HG03135 (cell line): Measurements from ENCODE around the gene XPNPEP1.

Experiments
- ATAC-seq: cut with Tn5 transposase; IDR thresholded peaks from one replicate; pipeline ENCODE4 v1.9.1; 2021; ENCODE audit warnings: mild to moderate bottlenecking, moderate library complexity; ENCODE audit not compliant: unreplicated experiment

XPNPEP1 gene

DNA sequence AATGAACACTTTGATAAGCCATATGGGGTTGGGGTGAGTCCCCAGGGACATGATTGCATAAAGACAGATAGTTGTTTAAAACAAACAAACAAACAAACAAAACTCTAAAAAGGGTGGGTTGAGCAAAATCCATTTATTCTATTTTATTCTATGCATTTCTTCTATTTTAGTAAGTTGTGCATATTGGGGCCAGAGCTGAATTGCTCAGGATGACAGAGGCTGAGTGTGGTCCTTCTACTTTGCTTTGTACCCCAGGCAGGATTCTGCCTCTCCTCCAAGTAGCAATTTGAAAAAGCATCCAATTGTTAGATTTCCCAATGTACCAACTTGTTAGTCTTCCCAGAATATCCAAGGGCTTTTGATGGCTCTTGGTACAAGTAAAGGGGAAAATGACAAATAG is 29.2 kb upstream of the XPNPEP1 start:
- ATAC-seq: no peak

GRCh38 chr10:109947111-109947920 is 24.0 kb upstream of the XPNPEP1 start:
- ATAC-seq: no peak

DNA sequence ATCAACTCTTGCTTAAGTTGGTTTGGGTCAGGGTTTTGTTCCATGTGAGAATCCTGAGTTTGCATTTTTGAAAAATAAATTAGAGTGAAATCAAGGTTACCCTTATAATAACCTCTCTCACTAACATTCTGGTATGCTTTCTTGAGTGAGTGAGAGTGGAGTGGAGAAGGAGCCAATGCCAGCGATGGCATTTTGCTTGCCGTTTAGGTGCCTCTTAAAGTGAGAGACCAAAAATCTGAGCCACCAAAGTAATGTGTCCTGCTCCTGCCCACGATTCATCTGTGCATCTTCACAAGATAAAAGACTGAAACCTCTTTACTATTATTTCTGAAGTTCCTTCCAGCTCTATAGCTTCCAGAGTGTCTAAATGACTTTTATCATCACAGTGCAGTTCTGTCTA is 23.4 kb upstream of the XPNPEP1 start:
- ATAC-seq: no peak

DNA sequence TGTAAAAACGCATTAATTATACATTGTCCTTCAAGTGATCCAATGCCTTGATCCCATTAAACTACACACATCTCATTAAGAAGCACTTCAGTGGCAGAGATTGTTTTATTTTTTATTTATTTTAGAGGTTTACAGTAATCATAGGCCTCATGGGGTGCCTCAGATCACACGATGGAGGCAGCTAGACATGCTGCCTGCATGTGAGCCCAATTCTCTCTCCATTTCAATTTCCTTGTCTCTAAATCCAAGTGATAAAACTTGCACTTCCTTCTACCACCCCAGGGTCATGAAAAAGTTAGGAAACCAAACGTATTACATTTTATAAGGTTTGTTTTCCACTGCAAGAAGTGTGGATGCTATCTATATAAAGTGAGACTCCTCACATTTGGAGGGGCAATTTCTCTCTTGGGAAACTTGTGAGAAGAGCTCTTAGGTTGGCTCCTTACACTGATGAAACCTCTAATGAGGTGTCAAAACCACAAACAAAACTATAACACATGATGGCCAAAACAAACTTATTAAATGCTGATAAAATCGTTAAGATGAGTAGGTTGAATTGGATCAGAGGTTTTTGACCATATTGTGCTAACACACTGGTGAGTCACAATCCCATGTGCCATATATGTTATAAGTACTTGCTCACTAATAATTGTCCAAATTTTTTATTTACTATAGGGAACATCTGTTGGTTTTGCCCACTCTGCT is 22.3 kb upstream of the XPNPEP1 start:
- no peak for ATAC-seq

GRCh38 chr10:109944613-109945012 is 21.3 kb upstream of the XPNPEP1 start:
- no peak for ATAC-seq

DNA sequence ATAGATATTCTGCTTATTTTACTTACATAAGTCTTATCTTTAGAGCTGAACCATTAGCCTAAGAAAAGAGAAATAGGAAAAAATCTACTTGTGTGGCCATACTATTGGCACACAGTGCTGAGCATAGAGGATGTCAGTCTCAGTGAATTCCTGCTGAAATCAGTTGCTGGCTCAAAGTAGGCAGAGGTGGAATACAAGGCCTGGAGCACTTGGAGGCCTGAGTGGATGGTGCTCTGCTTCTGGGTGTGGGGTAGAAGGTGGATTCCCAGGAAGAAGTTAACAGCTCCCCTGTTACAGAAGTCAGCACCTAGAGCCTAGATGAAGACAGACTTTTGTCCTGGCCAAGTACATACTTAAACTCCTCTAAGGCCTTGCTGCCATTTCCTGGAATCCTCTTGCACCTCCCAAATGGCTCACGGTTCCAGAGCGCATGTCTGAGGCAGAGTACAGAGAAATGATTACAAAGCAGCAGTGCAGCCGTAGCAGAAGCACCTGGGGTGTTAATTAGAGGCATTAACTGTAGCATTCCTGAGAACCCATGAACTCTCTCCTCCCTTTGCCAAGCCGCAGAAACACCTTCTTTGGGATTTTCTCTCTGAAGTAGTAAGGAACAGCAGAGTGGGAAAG is 18.0 kb upstream of the XPNPEP1 start:
- no peak for ATAC-seq

DNA sequence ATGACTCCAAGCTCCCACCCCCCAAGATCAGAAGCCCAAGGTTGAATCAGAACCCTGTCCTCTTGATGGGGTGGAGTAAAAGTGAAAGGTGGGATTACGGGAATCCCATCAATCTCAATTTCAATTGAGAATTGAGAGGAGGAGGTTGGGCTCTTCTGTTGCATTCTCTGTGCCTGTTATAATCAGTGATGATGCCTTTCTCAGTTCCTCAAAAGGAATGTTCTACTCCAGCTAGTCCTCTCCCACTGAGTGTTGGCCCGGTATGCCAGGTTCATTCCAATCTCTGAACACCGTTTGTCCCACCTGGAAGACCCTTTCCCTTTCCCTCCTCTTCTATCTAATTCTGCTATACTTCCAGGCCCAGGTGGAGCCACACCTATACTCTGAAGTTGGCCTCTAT is 17.2 kb upstream of the XPNPEP1 start:
- ATAC-seq: no peak

DNA sequence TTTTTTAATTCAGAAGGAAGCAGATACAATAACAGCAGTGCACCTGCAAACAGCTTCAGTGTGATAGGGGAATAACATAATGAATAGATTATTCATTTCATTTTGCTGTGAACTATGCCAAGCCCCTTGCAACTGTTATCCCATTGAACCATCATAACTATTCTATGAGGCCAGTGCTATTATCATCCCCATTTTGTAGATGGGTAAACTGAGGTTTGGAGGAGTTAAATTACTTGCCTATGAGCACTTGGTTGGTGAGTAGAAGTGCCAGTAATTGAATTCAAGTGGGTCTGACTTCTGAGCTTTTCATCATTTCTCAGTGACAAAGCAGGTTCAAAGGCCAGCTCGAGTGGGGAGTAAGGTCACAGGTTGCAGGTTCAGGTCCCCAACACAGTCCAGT is 16.8 kb upstream of the XPNPEP1 start:
- ATAC-seq: no peak

GRCh38 chr10:109939315-109939961 is 16.1 kb upstream of the XPNPEP1 start:
- ATAC-seq: no peak

DNA sequence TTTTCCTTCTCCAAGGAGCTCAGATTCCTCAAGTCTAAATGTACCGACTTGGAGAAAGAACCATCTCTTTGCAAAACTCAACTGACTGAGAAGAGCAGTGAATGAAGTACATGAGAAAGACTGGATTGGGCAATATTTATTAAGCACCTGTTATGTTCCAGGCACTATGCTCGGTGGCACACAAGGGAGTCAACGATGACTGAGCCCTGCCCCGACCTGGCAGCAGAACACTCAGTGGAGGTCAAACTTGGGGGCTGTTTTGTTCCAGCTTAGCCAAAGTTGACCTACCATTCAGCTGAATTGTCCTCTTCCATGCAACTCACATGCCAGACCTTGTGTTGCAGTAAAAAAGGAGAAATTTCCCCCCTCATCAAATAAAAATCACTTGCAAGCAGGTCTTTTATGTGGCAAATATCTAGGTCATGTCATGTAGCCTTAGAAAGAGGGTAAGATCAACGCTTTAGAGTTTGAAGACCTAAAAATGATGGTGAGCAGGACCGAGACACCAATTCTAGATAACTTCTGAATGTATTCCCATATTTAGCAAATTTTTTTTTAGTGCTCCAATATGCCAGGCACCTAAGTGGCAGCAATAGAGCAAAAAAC is 14.3 kb upstream of the XPNPEP1 start:
- ATAC-seq: no peak

DNA sequence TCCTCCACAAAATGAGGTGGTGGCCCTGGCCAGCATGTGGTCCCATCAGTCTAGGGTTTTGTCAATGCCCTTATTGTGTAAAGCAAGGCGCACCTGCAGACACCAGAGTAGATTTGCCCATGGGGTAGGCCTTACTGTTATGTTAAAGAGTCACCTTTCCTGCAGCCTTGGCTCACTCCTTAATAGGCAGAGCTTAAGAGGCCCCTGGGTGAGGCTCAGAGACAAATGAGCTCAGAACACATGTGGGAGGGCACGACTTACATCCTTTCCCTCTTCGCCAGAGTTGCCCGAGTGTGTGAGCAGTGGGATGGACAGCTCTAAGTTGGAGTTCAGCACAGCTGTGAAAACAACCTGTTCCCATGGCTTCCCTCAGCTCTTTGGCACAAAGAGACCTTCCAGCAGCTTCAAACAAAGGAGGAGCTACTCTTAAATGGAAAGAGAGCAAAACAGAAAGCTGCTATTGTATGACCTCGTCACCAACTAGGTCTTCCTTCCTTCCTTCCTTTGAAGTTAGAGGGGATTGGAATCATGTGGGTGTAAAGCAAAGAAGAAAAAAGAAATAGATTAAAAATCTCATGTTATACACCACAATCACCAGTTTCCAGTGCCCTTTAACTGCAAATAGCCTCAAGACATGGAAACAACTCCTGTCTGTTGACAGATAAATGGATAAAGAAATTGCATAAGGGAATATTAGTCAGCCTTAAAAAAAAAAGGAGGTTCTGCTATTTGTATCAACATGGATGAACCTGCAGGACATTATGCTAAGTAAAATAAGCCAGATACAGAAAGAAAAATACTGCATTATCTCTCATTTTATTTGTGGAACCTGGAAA is 11.9 kb upstream of the XPNPEP1 start:
- ATAC-seq: no peak

DNA sequence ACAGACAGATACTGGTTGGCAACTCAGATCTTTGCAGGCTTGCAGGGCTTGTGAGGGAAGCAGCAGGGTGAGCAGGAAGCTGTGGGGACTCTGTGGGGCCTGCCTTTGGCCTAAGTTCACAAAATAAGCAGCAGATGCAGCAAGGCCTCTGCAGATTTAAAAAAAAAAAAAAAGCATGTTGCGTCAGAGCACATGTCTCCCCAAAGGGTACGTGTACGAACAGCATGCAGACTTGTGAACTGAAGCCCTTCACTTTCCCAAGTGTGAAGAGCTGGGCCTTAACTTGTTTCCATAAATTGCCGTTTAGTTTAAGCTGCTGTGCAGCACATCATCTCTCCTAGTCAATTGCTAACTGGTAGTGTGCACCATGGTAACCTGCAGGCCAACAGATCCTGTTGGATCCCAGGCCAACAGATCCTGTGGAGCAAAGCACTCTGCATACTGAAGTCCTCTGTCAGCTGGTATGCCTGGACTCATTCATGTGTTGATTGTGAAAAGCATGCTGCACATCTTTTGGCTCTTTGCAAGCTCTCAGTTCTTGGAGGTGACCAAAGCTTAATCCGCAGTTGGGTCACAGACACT is 10.8 kb upstream of the XPNPEP1 start:
- no peak for ATAC-seq

DNA sequence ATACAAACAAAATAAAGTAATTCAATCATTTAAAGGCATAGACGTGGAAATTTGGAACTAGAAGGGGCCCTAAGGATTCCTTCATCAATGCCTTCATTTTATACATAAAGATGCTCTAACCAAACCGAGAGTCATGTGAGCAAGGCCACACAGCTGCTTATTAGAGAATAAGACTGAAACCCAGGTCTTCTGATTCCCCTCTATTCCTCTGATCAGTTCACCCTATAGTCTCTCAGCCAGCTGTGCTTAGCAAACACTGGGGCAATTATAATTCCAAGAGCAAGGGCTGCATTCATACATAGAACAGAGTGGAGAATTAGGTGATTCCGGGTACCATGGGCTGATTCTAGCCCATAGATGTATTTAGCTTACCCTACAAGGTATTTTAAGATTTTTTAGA is 9.7 kb upstream of the XPNPEP1 start:
- ATAC-seq: no peak

- ATAC-seq: no peak
Measured at GRCh38 chr10:109932391-109932790, 9.1 kb upstream of the XPNPEP1 start.

DNA sequence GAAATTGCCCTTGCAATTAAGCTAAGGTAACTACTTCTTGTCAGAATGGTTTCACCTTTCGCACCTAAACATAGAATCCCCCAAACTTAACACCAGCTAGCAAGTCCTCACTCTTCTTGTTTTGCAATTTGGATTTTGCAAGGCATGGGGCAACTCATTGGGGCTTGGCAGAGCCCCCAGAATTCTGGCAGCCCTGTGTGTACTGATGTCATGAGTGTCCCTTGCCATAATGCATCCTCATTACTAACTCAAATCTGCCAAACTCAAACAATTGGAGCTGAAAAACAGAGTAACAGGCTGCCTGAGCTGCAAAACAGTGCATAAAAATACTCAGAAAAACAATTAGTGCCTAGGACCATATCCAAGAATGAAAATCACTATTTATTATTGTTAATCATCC is 7.9 kb upstream of the XPNPEP1 start:
- no peak for ATAC-seq

DNA sequence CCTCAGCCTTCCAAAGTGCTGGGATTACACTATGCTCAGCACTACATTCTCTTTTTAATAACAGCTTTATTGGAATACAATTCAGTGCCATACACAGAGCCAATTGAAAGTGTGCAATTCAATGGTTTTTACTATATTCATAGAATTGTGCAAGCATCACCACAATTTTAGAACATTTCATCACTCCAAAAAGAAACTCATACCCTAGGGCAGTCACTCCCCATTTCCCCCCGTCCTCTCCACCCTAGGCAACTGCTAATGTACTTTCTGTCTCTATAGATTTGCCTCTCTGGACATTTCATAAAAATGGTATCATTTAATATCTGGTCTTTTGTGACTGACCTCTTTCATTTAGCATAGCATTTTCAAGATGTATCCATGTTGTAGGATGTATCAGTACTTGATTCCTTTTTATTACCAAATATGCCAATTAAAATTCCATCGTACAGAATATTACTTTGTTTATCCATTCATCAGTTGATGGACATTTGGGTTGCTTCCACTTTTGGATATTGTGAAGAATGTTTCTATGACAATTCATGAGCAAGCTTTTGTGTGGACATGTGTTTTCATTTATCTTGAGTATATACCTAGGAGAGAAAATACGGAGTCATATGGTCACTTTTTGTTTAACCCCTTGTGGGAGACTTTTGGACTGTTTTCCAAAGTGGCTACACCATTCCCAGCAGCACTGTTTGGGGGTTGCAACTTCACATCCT is 6.3 kb upstream of the XPNPEP1 start:
- no peak for ATAC-seq

GRCh38 chr10:109928475-109928891 is 5.2 kb upstream of the XPNPEP1 start:
- ATAC-seq: no peak

DNA sequence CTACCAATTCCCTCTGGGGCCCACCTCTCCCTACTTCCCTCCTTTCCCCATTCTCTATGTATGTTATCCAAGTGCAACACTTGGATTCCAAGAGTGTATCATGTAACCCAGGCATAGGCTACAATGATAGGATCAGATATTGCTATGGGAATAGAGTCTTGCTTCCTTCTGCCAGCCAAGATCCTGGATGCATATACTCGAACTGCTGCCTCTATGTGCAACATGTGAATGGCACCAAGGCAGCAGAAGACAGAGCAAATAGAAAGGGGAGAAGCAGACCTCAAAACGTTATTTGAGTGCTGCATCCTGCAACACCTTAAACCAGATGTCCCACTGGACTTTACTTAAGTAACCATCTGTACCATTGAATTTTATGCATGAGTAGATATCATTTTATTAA is 3.5 kb upstream of the XPNPEP1 start:
- no peak for ATAC-seq

DNA sequence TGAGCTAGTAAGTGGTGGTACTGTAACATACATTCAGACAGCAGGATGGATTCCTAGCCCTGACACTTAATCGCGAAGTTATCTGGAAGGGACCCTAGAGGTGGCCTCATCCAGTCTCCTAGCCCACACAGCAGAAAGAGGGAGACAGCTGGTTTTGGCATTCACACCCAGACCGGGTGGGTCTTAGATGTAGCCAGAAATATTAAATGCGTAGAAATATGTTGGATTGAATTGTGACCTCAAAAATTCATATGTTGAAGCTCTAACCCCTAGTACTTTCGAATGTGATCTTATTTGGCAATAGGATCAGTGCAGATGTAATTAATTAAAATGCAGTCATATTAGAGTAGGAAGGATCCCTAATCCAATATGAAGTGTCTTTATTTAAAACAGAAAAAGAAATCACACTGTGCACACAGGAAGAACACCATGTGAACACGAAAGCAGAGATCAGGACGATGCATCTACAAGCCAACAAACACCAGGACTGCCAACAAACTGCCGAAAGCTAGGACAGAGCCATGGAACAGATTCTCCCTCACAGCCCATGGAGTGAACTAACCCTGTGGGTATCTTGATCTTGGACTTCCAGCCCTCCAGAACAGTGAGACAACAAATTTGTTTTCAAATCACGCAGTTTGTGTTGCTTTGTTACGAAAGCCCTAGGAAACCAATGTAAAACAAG is 2.9 kb upstream of the XPNPEP1 start:
- no peak for ATAC-seq
